ENCODE results near the gene RANBP10.

- TF ChIP-seq, protein P1, sequence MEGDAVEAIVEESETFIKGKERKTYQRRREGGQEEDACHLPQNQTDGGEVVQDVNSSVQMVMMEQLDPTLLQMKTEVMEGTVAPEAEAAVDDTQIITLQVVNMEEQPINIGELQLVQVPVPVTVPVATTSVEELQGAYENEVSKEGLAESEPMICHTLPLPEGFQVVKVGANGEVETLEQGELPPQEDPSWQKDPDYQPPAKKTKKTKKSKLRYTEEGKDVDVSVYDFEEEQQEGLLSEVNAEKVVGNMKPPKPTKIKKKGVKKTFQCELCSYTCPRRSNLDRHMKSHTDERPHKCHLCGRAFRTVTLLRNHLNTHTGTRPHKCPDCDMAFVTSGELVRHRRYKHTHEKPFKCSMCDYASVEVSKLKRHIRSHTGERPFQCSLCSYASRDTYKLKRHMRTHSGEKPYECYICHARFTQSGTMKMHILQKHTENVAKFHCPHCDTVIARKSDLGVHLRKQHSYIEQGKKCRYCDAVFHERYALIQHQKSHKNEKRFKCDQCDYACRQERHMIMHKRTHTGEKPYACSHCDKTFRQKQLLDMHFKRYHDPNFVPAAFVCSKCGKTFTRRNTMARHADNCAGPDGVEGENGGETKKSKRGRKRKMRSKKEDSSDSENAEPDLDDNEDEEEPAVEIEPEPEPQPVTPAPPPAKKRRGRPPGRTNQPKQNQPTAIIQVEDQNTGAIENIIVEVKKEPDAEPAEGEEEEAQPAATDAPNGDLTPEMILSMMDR (conservative IDR thresholded peaks at IDR 0.05; ENCODE audit: low read depth in 2 of 2): no peak
- no peak for TF ChIP-seq NANOG (IDR thresholded peaks at IDR 0.05; ENCODE audit: borderline replicate concordance)
- no peak for TF ChIP-seq POLR2AphosphoS5 (IDR thresholded peaks at IDR 0.05; ENCODE audit: low read depth)
- no peak for TF ChIP-seq REST (IDR thresholded peaks at IDR 0.05; ENCODE audit: unreplicated experiment)
- no peak for TF ChIP-seq EZH2 (IDR thresholded peaks at IDR 0.05; ENCODE audit: low read depth, unreplicated experiment)
- no peak for TF ChIP-seq ZNF114 (CRISPR knock-in tag; IDR thresholded peaks at IDR 0.05)
- no peak for TF ChIP-seq JUNB (IDR thresholded peaks at IDR 0.05; ENCODE audit: unreplicated experiment)
Observed at GRCh38 chr16:67703626-67704025, 102.7 kb downstream of the RANBP10 start.
